Loucy (cell line): ENCODE measurements around the gene SYNRG.

ENCODE experiments used
- EZH2phosphoT487 ChIP-seq: fragments of 200-600 bp; IDR thresholded peaks from 2 replicates; pipeline ENCODE4 v1.6.1; 2018; ENCODE audit warnings: antibody characterized with exemption, mild to moderate bottlenecking, moderate library complexity, borderline replicate concordance
- TF ChIP-seq, protein P1 (sequence below): fragments of 200-600 bp; sonication (generic); conservative IDR thresholded peaks from 2 replicates; pipeline ENCODE4 v1.5.1; 2014; ENCODE audit warnings: mild to moderate bottlenecking, antibody characterized with exemption, low read length

DNA sequence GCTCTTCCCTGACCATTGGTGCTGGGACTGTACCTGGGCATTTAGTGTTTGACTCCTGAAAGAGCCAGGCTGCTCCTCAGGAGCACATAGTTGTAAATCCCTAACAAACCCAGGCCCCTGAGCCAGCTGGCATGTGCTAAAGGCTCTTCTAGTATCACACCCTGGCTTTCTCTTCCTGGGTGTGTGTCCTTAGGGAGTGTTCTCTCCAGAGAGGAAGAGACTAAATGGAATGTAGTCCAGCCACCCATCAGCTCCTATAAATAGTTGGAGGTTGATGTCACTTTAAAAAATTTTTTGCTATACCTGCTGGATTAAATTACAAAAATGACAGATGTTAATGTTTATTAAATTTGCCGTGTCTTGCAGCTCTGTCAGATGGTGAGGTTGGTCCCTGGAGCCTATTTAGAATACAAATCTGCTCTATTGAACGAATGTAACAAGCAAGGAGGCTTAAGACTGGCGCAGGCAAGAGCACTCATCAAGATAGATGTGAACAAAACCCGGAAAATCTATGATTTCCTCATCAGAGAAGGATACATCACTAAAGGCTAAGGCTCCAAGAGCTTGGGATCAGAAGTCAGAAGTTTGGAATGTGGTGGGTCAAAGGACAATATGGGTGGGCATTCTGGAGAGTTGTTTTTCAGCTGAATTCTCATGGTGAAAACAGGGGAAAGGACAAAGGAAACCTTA is 132.6 kb downstream of the SYNRG start:
- TF ChIP-seq, protein P1, sequence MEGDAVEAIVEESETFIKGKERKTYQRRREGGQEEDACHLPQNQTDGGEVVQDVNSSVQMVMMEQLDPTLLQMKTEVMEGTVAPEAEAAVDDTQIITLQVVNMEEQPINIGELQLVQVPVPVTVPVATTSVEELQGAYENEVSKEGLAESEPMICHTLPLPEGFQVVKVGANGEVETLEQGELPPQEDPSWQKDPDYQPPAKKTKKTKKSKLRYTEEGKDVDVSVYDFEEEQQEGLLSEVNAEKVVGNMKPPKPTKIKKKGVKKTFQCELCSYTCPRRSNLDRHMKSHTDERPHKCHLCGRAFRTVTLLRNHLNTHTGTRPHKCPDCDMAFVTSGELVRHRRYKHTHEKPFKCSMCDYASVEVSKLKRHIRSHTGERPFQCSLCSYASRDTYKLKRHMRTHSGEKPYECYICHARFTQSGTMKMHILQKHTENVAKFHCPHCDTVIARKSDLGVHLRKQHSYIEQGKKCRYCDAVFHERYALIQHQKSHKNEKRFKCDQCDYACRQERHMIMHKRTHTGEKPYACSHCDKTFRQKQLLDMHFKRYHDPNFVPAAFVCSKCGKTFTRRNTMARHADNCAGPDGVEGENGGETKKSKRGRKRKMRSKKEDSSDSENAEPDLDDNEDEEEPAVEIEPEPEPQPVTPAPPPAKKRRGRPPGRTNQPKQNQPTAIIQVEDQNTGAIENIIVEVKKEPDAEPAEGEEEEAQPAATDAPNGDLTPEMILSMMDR, result no peak
- TF ChIP-seq EZH2phosphoT487, result no peak
